ENCODE results near the gene NAA10.
A peak's percentile ranks its signal among the peaks of the same experiment; 100 is the strongest.

NAA10 gene

DNA sequence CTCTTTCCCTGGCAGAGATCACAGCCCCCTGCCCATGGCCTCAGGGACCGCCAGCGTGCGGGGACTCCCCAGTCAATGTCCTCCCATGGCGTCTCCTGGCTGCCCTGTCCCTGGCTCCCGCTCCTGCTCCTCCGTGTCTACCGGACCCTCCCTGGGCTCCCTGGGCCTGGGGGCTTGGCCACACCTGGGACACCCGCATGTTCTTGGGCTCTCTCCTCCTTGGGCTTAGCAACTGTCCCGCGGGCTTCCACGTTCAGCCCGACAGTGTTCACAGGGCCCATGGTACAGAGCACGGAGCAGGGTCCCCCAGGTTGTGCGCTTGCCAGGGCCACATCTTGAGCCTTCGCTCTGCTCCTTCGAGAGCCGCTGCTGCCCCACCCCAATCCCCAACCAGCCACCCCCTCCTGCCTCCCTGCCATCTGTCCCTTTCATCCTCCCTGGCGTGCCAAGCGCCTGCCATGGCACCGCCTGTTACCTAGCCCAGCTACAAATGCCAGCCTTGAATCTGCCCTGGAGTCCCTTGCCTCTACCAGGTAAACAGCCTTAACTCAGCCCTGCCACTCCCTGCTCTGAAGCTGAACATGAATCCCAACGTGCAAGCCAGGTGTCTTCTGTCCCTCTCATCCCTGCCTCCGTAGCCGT is 26.5 kb downstream of the NAA10 start:
- DNase-seq: no peak

- DNase-seq: no peak
Observed at GRCh38 chrX:153907456-153907855, 27.4 kb downstream of the NAA10 start.

DNA sequence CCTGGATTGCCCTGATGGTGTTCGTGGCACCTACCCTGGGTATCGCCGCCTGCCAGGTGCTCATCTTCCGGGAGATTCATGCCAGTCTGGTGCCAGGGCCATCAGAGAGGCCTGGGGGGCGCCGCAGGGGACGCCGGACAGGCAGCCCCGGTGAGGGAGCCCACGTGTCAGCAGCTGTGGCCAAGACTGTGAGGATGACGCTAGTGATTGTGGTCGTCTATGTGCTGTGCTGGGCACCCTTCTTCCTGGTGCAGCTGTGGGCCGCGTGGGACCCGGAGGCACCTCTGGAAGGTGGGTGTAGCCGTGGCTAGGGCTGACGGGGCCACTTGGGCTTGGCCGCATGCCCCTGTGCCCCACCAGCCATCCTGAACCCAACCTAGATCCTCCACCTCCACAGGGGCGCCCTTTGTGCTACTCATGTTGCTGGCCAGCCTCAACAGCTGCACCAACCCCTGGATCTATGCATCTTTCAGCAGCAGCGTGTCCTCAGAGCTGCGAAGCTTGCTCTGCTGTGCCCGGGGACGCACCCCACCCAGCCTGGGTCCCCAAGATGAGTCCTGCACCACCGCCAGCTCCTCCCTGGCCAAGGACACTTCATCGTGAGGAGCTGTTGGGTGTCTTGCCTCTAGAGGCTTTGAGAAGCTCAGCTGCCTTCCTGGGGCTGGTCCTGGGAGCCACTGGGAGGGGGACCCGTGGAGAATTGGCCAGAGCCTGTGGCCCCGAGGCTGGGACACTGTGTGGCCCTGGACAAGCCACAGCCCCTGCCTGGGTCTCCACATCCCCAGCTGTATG is 28.5 kb downstream of the NAA10 start:
- no peak for DNase-seq

GRCh38 chrX:153905481-153906095 is 29.2 kb downstream of the NAA10 start:
- DNase-seq: no peak

- DNase-seq: no peak
Observed at GRCh38 chrX:153903991-153904957, 30.6 kb downstream of the NAA10 start, which contains the start of gene AVPR2. Gene AVPR2, plus strand, starts transcription at chrX:153904673. Its CDS starts 473 bp downstream, at chrX:153905146.

GRCh38 chrX:153903238-153903980 is 31.4 kb downstream of the NAA10 start:
- no peak for DNase-seq

DNA sequence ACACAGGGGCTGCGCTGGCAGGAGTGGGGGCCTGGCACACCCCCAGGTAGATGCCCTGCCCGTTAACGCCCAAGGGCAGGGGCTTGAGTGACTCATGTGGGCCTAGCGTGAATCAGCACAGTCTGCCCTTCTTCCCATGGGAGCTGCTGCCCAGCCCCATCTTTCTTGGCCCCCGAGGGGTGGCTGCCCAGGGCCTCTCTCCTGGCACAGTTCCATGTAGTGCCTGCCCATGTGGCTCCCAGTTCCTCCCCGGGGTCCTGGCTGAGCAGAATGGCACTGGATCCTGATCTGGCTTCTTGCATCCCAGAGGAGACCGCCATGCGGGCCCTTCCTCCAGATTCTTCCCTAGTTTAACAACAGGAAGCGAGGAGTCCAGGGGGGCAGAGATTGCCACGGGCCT is 32.5 kb downstream of the NAA10 start:
- peak; percentile 54 for DNase-seq

GRCh38 chrX:153901753-153902140 is 33.1 kb downstream of the NAA10 start:
- no peak for DNase-seq

- peak; percentile 93 for DNase-seq
Observed at GRCh38 chrX:153900831-153901752, 33.7 kb downstream of the NAA10 start.

- no peak for DNase-seq
Observed at GRCh38 chrX:153897899-153898298, 36.9 kb downstream of the NAA10 start.

GRCh38 chrX:153889123-153889522 is 45.7 kb downstream of the NAA10 start:
- DNase-seq: no peak

- no peak for DNase-seq
Observed at GRCh38 chrX:153888344-153888743, 46.5 kb downstream of the NAA10 start.

GRCh38 chrX:153887385-153887784 is 47.5 kb downstream of the NAA10 start:
- no peak for DNase-seq

DNA sequence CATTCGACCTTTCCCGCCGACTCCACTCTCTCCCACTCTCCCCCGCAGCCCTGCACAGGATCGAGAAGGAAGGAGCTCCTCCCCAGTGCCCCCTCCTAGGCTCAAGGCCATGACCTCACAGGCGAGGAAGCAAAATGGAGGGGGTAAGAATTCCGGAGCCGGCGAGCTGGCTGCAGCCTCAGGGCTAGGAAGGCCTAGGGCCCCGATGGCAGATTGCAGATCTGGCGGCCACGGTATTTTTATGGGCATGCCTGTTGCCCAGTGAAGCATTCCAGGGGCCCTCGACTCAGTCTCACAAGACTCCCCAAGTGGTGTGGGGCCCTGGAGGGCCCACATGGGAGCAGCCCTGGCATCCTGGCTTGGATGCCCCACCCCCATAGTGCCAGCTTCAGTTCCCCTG is 47.9 kb downstream of the NAA10 start:
- DNase-seq: peak; percentile 72

GRCh38 chrX:153885968-153886903 is 48.6 kb downstream of the NAA10 start, which contains the start of gene L1CAM:
Gene L1CAM, minus strand, starts transcription at chrX:153886173. Its CDS starts 10,337 bp downstream, at chrX:153875836.
- peak; percentile 37 for DNase-seq

DNA sequence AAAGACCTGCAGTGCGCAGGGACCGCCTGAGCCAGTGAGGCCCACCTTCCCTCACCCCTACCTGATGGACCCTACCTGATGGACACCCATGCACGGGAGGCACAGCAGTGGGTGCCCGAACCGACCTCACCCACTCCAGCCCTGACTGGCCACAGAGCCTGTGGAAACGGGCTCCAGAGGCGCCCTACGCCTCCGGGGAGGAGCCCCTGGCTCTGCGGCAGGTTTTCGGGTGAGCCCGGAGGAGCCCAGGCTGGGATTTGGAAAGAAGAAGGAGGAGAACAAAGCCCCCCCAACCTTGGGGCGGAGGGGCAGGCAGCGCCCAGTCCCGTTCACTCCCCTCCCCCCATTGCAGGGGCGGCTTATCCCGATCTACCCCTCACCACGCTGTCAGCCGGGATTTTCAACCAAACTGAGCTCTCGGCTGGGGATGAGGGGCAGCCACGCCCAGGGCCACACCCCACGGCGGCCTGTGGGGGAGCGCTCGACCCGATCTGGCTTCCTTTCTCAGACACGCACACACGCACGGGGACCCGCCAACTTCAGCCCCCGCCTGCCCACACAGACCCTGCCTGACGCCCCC is 49.5 kb downstream of the NAA10 start:
- DNase-seq: no peak

DNA sequence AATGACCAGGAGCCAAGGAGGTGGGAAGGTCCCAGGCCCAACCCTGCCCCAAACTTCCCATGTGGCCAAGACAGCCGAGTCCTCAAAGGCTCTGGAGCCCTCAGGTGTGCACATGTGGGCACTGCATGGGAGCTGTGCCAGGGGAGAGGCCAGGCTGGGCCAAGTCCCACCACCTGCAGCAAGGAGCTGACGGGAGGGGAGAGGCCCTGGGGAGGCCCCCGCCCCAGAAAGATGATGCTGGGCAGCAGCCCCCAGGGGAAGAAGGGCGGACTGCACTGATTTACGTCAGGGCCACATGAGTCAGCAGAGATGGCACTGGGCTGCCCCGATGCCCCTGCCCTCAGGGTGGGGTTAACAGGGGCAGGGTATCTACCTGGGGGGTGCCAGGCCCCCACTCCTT is 50.2 kb downstream of the NAA10 start:
- no peak for DNase-seq

- no peak for DNase-seq
Observed at GRCh38 chrX:153884136-153884535, 50.7 kb downstream of the NAA10 start.

- no peak for DNase-seq
Observed at GRCh38 chrX:153883163-153883843, 51.5 kb downstream of the NAA10 start.
